A673 (cell line): Measurements from ENCODE around the gene XAGE2. TPM values are rescaled to one million over a fixed set of nuclear protein-coding genes. Genes with fewer than 3 reads are reported as not detected.

Experiments used
- BruUV-seq: library from RNA; stranded (reverse); fragments of 400-500 nt; replicated peaks from 2 replicates; lab custom pipeline; 2021; lab: Mats Ljungman, UMichigan
- CTCF ChIA-PET: fragments of 300-600 bp; sonication (Branson Sonifier 250); formaldehyde crosslinking; loops from one replicate; lab custom pipeline; 2022; ENCODE audit warnings: antibody characterized with exemption; lab: Charles Lee
- POLR2A ChIA-PET: fragments of 300-600 bp; sonication (Branson Sonifier 250); formaldehyde crosslinking; loops from one replicate; lab custom pipeline; 2022; ENCODE audit warnings: antibody characterized with exemption; ENCODE audit not compliant: low non-redundant PET; lab: Charles Lee
- DNase-seq: peaks from one replicate; pipeline ENCODE4 v3.0.0-alpha.2; 2015; ENCODE audit warnings: low spot score
- H3K27ac ChIP-seq: fragments of 200-600 bp; sonication (generic); 2 replicates; pipeline ENCODE4 v1.5.1; 2016; ENCODE audit warnings: mixed run types, low read depth, mild to moderate bottlenecking, mixed read lengths, antibody characterized with exemption, low read length; ENCODE audit not compliant: poor library complexity, severe bottlenecking
- H3K27me3 ChIP-seq: fragments of 200-600 bp; sonication (generic); replicated peaks from 2 replicates; pipeline ENCODE4 v1.6.1; 2017; ENCODE audit warnings: mixed run types, low read depth, mild to moderate bottlenecking, mixed read lengths, antibody characterized with exemption, low read length; ENCODE audit not compliant: insufficient read depth, poor library complexity
- H3K36me3 ChIP-seq: fragments of 200-600 bp; sonication (generic); 2 replicates; pipeline ENCODE4 v1.6.1; 2016; ENCODE audit warnings: mixed run types, mild to moderate bottlenecking, mixed read lengths, antibody characterized with exemption, low read length; ENCODE audit not compliant: insufficient read depth, poor library complexity, severe bottlenecking
- H3K4me1 ChIP-seq: fragments of 200-600 bp; sonication (generic); 2 replicates; pipeline ENCODE4 v1.6.1; 2017; ENCODE audit warnings: mixed run types, mild to moderate bottlenecking, mixed read lengths, antibody characterized with exemption, low read length; ENCODE audit not compliant: insufficient read depth, poor library complexity, severe bottlenecking
- H3K4me3 ChIP-seq: fragments of 200-600 bp; sonication (generic); 2 replicates; pipeline ENCODE4 v1.5.1; 2016; ENCODE audit warnings: low read depth, mixed run types, mild to moderate bottlenecking, mixed read lengths, low read length; ENCODE audit not compliant: poor library complexity, severe bottlenecking
- H3K9me3 ChIP-seq: fragments of 200-600 bp; sonication (generic); 2 replicates; pipeline ENCODE4 v1.6.1; 2016; ENCODE audit warnings: mixed run types, low read depth, mild to moderate bottlenecking, mixed read lengths, antibody characterized with exemption, low read length; ENCODE audit not compliant: poor library complexity, severe bottlenecking
- EZH2 ChIP-seq: fragments of 200-600 bp; sonication (generic); IDR thresholded peaks from 2 replicates; pipeline ENCODE4 v1.6.1; 2017; ENCODE audit warnings: borderline replicate concordance, low read depth, mild to moderate bottlenecking, mixed read lengths, antibody characterized with exemption, low read length; ENCODE audit not compliant: poor library complexity, severe bottlenecking
- intact Hi-C: fragments of 100-400 bp; cut with micrococcal nuclease; formaldehyde crosslinking; loops from one replicate; pipeline ENCODE4 v1.10.0; 2022; ENCODE audit not compliant: unreplicated experiment
- total RNA-seq: library from RNA; stranded (reverse); gene quantifications from 2 replicates; pipeline ENCODE4 v1.2.3, GENCODE V29; 2021
- TF ChIP-seq, protein P1 (sequence below): fragments of 300-800, 200-600 bp; sonication (generic); conservative IDR thresholded peaks from 2 replicates; pipeline ENCODE4 v1.5.1; 2017; ENCODE audit warnings: low read depth, mild to moderate bottlenecking, antibody characterized with exemption, low read length, moderate library complexity, mixed read lengths

The XAGE2 gene
- total RNA-seq, 1 experiment from 2014 or later: not detected

DNA sequence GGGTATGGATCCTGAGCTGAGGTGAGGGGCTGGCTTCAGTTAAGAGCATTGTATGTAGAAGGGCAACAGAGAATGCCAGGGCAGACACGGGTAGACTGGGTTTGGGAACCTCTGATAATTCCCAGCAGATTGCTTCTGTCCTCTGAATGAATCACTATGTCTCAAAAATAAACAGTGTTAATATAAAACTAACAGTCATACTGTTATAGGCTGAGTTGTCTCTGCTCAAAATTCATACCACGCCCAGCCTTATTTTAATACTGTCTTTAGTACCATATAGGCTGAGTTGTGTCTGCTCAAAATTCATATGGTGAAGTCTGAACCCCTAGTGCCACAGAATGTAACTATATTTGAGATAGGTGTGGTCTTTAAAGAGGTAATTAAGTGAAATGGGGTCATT is 10.0 kb downstream of the XAGE2 start:
- Histone ChIP-seq H3K36me3 (no peaks in the 10 kb centered on the region), H3K4me1 (no peaks in the 10 kb centered on the region), H3K9me3 (no peaks in the 10 kb centered on the region), H3K27ac (no peak overlapping the region), H3K4me3 (no peak overlapping the region), H3K27me3 (no peaks in the 10 kb centered on the region)
- intact Hi-C loops: no loop called here
- TF ChIP-seq EZH2: no peak
- TF ChIP-seq, protein P1, sequence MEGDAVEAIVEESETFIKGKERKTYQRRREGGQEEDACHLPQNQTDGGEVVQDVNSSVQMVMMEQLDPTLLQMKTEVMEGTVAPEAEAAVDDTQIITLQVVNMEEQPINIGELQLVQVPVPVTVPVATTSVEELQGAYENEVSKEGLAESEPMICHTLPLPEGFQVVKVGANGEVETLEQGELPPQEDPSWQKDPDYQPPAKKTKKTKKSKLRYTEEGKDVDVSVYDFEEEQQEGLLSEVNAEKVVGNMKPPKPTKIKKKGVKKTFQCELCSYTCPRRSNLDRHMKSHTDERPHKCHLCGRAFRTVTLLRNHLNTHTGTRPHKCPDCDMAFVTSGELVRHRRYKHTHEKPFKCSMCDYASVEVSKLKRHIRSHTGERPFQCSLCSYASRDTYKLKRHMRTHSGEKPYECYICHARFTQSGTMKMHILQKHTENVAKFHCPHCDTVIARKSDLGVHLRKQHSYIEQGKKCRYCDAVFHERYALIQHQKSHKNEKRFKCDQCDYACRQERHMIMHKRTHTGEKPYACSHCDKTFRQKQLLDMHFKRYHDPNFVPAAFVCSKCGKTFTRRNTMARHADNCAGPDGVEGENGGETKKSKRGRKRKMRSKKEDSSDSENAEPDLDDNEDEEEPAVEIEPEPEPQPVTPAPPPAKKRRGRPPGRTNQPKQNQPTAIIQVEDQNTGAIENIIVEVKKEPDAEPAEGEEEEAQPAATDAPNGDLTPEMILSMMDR: no peak
- ChIA-PET CTCF (no interaction called here), POLR2A (no interaction called here)
- no peak for DNase-seq
- BruUV-seq: no TSS peak

DNA sequence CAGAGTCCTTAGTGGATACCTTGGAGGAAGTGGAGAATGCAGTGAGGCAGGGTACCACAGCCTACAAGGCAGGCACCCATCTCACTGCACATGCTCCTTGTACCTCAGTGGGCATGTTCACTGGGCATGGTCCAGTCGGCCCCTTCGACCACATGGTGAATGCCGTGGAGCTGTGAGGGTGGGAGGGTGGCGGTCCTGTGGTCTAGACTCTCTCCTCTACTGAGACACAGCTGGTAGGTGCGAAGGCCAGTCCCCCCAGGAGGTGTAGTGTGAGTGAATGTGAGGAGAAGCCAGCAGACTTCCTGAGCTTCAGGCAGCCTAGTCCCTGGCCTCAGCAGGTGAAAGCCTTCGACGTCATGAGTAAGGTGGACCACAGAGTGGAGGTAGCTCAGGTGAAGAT is 12.2 kb downstream of the XAGE2 start:
- Histone ChIP-seq H3K9me3 (no peaks in the 10 kb centered on the region), H3K27ac (no peak overlapping the region), H3K4me1 (no peaks in the 10 kb centered on the region), H3K36me3 (no peaks in the 10 kb centered on the region), H3K27me3 (no peaks in the 10 kb centered on the region), H3K4me3 (no peak overlapping the region)
- no peak for DNase-seq
- intact Hi-C loops: no loop called here
- no peak for TF ChIP-seq EZH2
- TF ChIP-seq, protein P1: no peak
- POLR2A ChIA-PET: no interaction called here
- BruUV-seq: no TSS peak
- CTCF ChIA-PET: no interaction called here

DNA sequence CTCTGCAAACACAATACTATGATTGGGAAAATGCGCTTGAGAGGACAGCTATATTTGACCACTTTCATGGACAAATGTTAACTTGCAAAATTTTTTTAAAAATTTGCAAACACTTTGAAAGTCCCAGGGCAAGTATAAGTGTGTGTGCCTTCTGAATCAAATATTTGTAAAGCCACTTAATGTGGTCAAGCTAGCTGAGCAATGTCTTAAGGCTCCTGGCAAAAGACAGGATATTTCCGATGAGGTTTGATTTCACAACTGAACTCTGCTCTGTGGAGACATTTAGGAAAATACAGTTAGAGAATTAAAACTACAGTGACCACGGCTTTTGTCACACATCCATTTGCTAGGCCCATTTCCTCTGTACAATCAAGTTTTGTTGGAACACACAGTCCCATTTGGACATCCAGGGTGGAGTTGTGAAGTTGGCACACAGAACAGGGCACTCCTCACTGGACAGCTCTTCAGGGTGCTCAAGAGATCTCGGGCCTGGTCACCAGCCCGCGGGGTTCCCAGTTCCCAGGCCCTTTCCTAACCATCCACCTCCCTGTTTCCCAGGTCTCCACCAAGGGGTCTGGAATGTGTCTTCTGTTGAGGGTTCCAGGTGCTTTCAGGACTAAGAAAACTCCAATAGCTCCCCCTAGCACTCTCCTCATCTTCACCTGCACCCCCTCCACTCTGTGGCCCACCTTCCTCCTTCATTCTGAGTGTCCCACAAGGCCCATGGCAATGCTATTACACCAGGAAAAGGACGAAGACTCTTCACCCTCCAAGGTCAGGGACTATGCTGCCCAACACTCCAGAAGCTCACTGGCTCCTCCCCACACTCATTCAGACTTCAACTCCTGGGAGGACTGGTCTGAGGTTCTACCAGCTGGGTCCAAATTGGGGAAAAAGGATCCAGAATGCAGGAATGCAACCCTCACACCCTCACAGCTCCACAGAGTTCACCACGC is 41.9 kb downstream of the XAGE2 start:
- intact Hi-C loops: no loop called here
- Histone ChIP-seq H3K4me1 (no peaks in the 10 kb centered on the region), H3K9me3 (no peaks in the 10 kb centered on the region), H3K36me3 (no peaks in the 10 kb centered on the region), H3K4me3 (no peak overlapping the region), H3K27ac (no peak overlapping the region), H3K27me3 (no peaks in the 10 kb centered on the region)
- TF ChIP-seq, protein P1: no peak
- TF ChIP-seq EZH2: no peak
- no peak for DNase-seq
- no TSS peak for BruUV-seq
- ChIA-PET CTCF (no interaction called here), POLR2A (no interaction called here)
